GOT3 (cell line): ENCODE measurements around the gene ARMH1.
"Not testable (repeated sequence)": the region's sequence is repeated elsewhere in the genome, so short reads cannot be mapped to it uniquely, and the experiment has no call there.

Experiments used
- DNase-seq: peaks from one replicate; lab custom pipeline; 2025; ENCODE audit warnings: mixed read lengths; lab: John Stamatoyannopoulos, UW

ARMH1 gene

DNA sequence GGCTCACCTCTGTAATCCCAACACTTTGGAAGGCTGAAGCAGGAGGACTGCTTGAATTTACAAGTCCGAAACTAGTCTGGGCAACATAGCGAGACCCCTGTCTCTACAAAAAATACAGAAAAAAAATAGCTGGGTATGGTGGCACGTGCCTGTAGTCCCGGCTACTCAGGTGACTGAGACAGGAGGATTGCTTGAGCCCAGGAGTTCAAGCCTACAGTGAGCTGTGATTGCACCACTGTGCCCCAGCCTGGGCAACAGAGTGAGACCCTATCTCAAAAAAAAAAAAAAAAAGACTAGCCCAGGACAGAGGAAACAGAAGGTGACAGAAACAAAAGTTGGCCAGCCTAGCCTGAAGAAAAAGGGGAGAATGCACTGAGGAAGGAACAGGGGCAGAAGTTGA is 21.2 kb downstream of the ARMH1 start:
- DNase-seq, result no peak

DNA sequence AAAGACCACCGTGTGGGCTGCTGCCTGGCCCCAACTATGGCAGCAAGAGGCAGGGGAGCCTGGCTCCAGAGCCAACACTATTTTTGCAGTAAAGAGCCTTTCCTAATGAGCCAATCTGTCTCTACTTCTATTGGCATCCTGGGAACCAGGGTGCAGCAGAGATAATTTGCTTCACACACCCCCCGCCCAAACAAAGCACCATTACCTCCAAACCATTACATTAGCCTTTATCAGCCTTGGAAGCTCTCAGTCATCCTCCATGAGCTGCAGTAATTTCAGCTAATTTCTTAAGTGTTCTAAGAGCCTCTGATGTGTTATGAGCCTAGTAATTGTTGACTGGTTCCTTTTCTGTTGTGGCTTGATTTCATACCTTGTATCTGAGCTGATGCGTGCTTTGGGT is 21.6 kb downstream of the ARMH1 start:
- DNase-seq, result no peak

DNA sequence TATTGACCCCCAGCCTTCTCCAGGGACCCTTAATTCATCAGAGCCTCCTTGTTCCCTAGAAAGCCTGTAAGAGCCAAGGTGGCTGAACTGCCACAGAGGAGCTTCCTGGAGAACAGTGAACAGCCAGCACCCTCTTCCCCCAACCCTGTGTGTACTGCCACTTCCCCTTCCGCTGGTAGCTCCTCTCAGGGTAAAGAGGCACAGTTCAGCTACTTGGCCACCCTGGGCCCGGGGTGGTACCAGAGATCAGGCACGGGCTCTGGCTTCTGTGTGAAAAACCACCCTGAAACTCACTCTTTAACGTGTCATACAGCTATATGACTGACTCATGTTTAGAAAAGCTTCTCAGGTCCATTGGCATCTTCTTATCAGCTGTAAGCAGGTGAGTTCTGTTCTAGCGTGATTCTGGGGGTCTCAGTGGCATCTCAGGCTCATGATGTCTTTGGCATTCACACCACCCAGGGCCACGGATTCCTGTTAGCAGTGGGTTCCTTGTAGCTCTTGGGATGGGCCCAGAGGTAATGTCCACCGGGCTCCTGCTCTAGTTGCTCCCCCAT is 22.4 kb downstream of the ARMH1 start:
- DNase-seq, result no peak

DNA sequence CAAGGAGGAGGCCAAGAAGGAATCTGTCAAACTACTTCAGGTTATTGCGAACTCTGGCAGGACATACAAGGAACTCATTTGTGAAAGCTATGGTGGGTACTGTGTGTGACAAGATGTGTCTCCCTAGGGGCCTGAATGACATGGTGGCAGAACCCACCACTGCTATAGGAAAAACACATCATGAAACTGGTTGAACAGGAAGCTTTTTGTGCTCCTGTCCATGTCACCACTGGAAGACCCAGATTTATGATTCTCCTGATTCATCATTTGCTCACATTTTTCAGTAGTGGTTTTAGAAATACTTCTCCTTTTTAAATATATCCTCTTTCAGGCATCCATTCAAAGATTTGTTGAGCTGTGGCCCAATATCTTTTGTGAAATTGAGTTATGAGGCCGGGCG is 23.6 kb downstream of the ARMH1 start:
- no peak for DNase-seq

DNA sequence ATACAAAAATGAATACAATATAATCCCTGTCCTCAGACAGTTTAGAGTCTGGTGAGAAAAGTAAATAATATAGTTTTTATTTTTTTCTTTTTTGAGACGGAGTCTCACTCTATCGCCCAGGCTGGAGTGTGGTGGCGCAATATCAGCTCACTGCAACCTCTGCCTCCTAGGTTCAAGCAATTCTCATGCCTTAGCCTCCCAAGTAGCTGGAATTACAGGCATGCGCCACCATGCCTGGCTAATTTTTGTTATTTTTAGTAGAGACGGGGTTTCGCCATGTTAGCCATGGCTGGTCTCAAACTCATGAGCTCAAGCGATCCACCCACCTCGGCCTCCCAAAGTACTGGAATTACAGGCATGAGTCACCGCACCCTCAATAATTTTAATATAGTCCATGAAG is 24.9 kb downstream of the ARMH1 start:
- not testable (repeated sequence) for DNase-seq

DNA sequence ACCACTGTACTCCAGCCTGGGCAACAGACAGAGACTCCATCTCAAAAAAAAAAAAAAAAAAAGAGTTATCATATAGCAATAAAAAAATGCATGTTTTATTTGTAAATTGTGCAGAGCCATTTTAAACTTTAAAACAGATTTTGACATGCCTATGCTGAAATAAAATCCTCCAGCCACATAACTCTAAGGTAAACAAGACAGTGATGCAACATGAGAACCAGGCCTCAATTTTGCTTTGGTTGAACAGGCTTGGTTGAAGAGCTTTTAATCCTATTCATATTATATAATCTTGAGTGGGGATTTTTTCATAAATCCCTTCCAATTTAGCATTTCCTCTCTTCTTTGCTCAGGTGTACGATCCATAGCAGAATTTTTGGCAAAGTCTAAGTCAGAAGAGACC is 26.1 kb downstream of the ARMH1 start:
- DNase-seq, result no peak

DNA sequence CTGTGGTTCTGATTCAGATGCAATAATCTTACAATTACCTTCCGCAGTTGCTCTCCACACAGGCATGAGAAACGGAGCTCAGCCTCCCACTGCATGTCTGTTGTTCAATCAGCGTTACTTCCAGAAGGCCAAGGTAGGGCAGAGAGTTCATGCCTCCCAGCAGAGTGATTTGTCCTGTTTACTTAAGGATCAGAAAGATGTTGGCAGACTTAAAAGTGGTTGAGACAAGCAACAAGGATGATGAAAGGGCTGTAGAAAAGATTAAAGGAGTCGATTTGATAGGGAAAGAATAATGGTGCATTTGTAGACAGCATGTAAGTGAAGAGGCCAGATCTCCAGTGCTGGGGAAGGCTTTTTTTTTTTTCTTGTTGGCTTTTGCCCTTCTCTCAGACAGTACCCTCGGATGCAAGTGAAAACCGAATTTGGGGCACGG is 26.6 kb downstream of the ARMH1 start:
- no peak for DNase-seq

DNA sequence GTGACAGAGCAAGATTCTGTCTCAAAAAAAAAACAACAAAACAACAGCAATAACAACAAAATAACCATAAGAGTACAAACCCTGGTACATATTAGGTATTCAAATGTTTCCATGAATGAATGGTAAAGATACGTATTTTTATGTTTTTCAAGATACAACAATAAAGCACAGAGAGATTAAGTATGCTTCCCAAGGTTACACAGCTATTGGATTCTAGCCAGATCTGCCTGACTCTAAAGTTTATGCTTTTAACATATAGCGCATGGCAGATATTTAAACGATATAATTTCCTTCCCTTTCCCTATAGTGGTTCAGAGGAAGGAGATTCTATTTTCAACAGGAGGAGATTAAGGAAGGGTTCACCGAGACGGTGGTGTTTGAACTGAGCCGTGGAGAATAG is 31.0 kb downstream of the ARMH1 start:
- DNase-seq, result no peak

DNA sequence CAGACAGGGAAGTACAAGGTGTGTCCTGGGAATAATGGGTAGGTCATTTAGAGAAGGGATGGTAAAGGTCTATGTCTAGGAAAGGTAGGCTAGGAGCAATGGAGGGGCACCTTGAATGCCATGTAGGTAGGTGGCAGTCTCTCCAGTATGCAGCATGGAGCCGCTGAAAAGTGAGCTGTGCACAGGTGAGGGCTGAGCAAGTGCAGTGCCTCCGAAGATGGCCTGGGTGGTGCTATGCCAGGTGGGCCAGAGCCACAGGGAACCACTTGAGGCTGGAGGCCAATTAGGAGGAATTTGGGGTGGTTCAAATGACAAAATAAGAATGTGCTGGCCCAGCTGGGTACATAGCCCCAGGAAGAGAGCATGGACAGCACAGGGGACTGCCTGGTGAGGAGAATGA is 31.4 kb downstream of the ARMH1 start:
- no peak for DNase-seq

DNA sequence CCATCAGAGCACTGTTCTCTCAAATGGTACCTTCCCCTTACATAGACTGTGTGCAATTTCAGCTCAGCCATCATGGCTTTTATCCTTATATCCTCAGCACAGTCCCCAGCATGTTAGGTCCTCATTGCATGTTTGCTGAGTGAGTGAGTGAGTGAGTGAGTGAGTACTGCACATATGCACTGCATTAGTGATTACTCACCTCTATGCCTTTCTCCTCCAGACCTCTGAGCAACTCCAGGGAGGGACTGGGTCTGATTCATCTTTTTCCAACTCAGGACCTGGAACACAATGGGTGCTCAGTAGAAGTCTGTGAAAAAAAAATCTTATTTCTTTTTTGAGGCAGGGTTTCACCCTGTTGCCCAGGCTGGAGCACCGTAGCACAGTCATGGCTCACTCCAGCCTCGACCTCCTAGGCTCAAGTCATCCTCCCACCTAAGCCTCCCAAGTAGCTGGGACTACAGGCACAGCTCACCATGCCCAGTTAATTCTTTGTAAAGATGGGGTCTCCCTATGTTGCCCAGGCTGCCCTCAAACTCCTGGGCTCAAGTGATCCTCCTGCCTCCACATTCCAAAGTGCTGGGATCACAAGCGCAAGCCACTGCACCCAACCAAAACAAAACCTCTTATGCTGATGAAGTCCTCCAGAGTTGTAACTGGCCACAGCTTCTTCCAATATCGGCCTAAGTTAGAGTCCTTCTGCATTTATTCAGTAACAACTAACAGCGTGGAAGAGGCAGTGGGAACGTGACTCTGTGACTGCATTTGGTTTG is 32.8 kb downstream of the ARMH1 start:
- no peak for DNase-seq

DNA sequence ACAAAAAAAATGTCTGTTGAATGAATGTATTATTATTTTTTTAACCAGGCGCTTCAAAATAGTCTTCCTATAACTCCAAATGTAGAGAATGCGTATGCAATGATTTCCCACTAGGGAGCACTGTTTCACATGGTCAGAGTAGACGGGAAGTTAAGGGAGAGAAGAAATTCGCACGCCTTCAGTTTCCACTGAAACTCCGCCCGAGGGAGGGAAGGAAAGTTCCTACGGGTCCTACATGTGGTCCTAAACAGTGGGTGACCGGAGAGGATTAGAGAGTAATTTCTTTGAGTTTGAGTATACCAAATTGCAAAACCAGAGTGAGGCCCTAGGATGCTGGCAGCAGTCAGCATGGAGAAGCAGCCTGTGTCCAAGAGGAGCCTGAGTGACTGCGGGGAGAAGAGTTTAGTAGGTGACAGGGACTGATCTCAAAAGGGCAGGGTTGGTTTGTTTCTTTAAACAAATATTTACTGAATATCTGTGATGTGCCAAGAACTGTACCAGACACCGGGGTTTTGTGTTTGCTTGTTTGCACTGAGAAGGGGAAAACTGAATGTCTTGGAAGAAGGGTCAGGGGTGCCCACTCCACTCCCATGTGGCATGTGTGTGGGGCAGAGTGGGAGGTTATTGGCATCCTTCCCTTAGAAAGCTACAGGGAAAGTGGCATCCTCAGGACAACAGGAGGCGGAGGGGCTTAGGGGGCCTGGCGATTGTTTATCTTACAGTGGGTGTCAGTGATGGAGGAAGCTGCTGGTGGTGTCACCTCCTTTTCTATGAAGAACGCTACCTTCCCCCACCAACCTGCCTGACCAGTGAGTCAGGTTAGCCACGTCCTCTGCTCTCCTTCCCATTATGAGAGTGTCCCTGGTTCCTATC is 33.7 kb downstream of the ARMH1 start:
- DNase-seq, result no peak

DNA sequence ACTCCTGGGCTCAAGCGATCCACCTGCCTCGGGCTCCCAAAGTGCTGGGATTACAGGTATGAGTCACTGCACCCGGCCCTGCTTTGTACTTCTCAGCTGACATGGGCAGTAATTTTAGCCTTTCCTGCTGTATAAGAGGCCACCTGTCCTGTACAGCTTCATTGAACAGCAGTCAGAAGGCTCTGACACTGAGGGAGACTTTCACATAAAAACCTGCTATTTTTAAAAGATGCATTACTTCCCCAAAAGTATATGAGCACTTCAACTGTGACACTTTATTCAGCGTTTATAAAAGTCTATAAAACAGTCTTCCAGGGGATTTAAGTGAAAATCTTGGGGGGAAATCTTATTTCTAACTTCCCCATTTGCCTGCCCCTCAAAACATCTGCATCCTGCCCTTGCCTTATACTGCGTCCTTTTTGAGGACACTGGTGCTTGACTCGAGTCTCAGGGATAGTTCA is 38.8 kb downstream of the ARMH1 start:
- no peak for DNase-seq

DNA sequence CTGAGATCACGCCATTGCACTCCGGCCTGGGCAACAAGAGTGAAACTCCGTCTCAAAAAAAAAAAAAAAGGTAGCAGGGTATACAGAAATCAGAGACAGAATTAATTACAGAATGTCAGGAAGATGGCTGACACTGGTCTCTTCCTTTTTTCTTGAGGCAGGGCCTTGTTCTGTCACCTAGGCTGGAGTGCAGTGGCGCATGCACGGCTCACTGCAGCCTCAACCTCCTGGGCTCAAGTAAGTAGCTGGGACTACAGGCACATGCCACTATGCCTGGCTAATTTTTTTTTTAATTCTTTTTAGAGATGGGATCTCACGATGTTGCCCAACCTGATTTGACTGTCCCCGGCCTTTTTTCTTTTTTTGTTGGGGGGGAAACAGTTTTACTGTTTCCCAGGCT is 40.0 kb downstream of the ARMH1 start:
- no peak for DNase-seq

DNA sequence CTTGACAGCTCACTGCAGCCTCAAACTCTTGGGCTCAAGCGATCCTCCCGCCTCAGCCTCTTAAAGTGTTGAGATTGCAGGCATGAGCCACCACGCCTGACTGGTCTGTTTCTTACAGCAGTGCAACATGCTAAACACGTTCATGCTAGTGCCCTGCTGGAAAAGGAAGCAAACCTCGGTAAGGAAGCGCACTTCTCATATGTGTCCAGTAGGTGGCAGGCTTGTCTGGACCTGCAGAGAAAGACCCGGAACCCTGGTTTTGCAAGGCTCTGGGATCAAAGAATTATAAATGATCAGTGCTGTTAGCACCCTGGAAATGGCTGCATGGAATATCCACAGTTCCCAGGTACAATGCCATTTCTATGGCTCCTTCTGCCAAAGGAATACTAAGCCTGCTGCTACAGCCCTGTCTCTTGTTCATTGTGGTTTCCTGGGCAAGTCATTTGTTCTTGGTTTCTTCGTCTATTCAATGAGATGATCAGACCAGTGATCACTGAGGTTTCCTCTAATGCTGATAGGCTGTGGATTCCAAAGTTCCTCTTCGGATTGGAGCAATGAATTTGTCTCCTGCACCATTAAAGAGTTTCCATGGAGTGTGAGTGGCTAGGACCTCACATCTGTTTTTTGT is 40.5 kb downstream of the ARMH1 start:
- no peak for DNase-seq

DNA sequence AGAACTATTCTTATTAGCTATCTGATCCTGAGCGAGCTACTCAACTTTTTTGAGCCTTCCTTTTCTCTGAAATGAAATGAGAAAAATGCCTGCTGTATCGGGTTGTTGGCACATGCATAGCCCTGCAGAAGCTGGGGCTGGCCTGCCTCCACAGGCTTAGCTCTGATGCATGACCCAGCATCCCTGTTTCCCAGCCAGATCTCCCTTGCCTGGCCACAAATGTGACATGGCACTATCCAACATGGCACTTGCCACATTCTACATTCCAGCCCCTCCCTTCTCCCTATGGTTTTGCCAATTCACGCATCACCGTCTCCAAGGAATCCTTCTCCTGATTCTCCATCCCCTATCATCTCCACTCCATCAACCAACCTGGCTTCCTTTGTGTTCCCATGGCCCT is 42.6 kb downstream of the ARMH1 start:
- DNase-seq, result no peak

DNA sequence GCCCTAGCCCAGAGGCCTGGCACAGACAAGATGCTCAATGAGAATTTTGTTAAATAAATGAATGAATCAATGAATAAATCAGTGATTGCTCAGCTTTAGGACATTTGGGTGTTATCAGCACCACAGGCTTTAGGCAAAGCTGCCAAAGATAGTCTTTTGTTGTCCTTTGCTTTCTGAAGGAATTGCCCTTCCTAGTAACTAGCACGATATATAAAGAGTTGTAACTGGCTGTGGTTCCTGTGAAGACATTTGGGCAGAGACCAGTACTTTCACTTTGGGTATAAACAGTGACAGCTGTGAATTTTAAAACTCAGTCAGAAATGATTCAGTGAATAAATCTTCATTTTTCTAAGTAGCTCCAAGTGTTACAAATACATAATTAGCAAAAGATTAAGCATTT is 43.1 kb downstream of the ARMH1 start:
- no peak for DNase-seq

DNA sequence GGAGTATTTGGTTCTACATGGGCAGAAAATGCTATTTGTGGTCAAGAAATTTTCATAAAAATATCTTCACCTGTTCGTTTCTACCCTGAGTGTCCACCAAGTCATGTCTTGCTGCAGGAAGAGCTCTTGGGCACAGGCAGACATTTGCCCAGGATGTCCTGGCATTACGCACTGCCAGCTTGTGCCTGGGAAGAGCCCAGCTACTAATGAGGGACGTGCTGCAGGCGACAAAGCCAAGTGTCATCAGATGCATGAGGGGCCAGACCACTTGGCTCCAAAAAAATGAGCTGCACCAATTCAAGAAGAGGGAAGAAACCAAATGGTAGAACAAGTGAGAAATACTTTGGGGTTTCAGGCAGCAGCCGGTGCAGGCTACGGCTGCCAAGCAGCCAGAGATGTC is 43.6 kb downstream of the ARMH1 start:
- no peak for DNase-seq

DNA sequence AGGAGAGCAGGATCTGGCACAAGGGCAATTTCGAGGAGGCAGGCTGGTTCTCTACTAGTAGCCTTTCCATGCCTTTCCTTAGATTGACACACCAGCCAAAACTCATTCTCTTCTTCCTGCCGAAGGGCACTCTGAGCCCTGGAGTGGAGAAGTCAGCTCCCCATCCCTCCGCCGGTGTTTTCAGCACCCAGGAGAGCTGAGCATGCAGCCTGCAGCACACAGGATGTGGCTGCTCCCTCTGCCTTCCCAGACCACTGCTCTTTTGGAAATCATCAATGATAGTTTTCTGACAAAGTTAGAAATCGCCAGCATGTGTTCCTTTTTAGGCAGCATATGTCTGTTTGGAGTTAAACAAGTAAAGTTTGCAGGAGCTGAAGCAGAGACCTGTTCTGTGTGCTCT is 44.8 kb downstream of the ARMH1 start:
- no peak for DNase-seq

DNA sequence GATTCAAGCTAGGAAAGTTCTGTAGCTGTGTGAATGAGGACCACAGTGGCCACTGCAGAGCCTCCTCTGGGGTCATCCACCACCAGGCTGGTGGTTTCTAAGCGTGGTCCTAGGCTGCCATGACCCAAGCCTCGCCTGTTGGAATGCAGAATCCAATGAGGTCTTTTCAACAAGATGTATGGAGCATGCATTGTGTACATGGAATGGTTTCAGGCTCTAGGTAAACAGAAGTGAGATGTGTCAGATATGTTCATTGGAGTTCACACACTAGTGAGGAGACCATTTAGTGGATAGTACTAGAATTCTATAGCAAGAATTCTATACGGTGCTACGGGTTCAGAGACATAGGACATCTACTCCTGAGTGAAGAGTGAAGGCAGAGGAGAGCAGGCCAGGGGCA is 45.8 kb downstream of the ARMH1 start:
- DNase-seq, result no peak

DNA sequence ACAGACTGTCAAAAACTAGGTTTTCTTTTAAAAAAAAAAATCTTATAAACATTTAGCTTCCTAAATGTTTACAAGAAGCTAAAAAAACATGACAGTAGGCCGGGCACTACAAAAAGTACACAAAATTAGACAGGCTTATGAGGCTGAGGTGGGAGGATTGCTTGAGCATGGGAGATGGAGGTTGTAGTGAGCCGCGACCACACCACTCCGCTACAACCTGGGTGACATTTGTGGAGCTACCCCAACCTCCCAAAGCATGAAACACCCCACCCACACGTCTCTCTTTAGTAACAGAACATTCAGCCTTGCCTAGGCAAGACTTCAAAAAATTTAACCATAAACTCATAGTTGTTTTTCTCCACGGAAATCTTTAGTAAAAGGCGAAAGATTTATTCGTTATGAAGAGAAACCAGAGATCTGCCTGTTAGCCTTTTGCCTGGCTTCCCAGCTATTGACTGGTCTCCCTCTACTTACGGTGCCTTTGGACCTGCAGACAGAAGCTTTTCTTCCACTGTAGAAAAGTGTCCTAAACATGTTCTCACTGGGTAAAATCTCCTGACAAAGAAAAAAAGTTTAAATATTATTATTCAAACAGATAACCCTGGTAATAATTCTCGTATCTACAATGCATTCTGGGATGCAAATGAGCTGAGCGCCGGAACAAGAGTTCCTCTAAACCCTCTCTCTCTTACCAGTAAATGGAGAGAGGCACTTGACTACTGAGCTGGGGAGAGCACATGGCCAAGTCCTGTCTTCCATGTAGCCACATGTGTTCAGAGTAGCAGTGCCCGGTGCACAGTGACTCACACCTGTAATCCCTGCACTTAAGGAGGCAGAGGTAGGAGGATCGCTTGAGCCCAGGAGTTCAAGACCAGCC is 47.2 kb downstream of the ARMH1 start:
- DNase-seq, result peak; percentile 24

DNA sequence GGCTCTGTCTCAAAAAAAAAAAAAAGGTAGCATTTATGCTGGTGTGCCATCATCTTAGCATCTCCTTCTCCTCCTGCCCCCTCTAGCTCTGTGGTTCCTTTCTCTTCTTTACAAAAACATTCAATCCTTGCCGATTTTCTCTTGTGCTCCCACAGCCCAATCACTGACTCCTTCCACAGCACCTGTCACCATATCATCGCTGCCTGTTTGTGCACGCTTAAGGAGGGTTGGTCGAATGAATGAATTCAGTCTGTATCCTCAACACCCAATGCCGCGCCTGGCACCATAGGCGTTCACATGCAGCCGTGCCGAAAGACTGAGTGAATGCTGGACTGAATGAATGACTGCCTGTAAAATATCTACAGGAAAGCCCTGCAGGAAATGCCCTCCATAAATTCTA is 48.5 kb downstream of the ARMH1 start:
- no peak for DNase-seq
